CD4-positive, alpha-beta T cell treated with Interleukin-2 at 100 ng/mL for 4 hours (primary cell): ENCODE results near the gene HOXA4.

Experiments used
- DNase-seq: peaks from one replicate; pipeline ENCODE4 v3.0.0-alpha.2; 2020; ENCODE audit warnings: low spot score

Gene HOXA4

GRCh38 chr7:27092819-27093110, 37.8 kb downstream of the HOXA4 start:
- DNase-seq = no peak

DNA sequence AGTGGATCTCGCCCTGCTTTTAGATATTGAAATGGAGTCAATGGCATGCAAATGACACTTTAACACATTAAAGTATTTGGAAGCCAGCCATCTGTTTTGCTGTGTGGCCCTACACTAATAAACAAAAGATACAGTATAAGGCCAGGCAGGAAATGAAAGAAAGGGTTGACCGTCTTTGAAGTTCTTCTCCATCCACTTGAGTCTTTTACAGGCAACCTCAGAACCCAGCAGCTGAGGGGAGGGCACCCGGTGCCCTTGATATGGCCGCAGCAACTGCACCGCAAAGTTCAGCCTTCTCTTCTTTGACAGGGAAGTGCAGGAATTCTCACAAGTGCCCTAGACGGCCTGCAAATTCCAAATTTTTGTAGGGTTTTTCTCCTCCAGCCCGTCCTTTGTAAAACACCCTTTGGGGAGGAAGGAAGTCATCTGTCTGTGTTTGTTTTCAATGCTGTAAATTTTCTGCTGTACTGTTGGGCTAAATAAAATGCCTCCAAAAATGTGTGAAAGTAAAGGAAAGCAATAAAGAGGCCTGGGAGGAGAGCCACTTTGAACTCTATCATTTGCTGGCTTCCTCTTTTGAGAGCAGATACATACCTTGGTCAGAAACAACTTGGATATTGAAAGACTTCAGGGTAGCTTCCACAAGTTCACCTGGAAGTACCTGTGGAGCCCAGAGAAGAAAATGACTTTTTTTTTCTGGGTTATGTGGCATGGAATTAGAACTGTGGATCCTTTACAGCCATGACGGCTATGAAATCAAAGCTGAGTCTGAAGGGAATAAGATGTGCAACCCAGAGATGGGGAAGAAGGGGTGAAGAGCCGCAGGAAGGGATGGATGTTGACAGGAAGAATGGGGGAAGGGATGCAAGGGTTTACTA, 38.4 kb downstream of the HOXA4 start:
- DNase-seq = no peak

DNA sequence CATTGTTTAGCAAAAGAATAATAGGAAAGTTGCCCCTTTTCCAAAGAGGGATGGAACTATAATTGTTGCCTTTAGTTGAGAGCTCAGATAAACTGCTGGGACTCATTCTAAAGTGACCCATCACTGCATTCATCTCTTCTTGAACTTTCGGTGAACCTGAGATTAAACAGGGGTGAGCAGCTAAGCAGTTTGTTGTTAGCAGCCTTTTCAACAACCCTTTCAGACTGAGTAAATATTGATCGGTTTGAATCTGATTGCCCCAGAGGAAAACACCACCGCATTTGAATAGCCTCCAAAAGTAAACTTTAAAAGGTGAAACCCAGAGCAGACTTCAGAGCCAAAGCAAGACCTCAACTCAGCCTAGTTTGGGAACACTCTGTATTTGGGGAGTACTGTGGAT, 39.5 kb downstream of the HOXA4 start:
- no peak for DNase-seq

GRCh38 chr7:27088002-27088922, 42.3 kb downstream of the HOXA4 start:
- DNase-seq = no peak

- no peak for DNase-seq
These were observed 46.9 kb downstream of the HOXA4 start for GRCh38 chr7:27083646-27084045.

DNA sequence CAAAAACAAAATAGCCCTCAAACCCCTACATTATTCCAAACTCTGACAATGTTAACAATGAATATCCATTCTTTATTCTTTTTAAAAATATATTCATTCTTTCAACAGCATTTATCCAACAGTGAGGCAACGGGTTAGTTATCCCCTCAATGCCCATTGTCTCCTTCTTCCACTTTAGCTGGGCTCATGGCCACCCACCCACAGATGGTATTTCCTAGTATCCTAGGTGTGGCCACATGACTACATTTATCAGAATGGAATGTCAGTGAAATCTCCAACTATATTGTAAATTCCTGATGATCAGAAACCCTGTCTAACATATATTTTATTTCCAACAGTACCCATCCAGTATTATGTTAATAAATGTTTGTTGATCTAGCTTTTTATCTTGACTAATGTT, 48.4 kb downstream of the HOXA4 start:
- no peak for DNase-seq

DNA sequence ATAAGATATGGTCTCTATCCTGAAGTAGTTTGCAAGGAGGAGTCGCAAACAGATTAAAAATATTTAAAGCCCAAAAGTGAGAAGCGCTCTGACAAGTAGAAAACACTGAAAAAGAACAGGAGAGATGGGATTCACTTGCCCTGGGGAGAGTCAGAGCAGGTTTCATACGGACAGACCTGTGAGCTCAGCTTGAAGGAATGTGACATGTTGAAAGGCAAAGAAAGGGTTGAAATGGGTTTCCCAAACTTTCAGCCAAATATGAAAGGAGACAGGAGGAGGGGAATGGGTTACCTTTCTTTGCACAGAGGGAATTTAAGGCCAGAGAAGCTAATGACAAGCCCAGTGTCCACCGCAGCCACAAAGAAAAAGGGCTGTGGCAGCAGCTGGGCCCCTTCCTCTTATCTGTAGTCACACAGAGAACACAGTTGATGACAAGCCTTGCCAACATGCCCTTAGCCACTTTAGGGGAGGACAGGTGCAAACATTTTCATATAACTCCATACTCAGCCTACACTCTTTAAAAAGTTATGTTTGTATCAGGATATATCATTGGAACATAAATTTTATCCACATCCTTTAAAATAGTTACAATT, 49.6 kb downstream of the HOXA4 start:
- no peak for DNase-seq

GRCh38 chr7:27079234-27079975, 51.2 kb downstream of the HOXA4 start:
- DNase-seq = no peak

- DNase-seq = no peak
These were observed 51.8 kb downstream of the HOXA4 start for GRCh38 chr7:27078616-27079233.
